H9 (cell line): ENCODE results near the gene GPC6. TPM values are rescaled to one million over a fixed set of nuclear protein-coding genes. Genes with fewer than 3 reads are reported as not detected.

Experiments used
- DNase-seq: peaks from one replicate; pipeline ENCODE4 v3.0.0-alpha.2; 2017
- H2AFZ ChIP-seq: one replicate; pipeline ENCODE4 v1.6.1; 2013; ENCODE audit warnings: mild to moderate bottlenecking, low read length, control low read depth, moderate library complexity
- H2AK5ac ChIP-seq: 2 replicates; pipeline ENCODE4 v1.6.1; 2013; ENCODE audit warnings: low read length, control low read depth, mixed read lengths; ENCODE audit not compliant: insufficient read length
- H2BK120ac ChIP-seq: one replicate; pipeline ENCODE4 v1.6.1; 2013; ENCODE audit warnings: low read depth, mild to moderate bottlenecking, low read length, control low read depth, inconsistent platforms; ENCODE audit not compliant: poor library complexity, severe bottlenecking
- H2BK12ac ChIP-seq: 2 replicates; pipeline ENCODE4 v1.6.1; 2013; ENCODE audit warnings: low read length, control low read depth, mixed read lengths, low read depth; ENCODE audit not compliant: insufficient read length
- H2BK15ac ChIP-seq: 2 replicates; pipeline ENCODE4 v1.6.1; 2013; ENCODE audit warnings: low read depth, low read length, control low read depth
- H2BK20ac ChIP-seq: one replicate; pipeline ENCODE4 v1.6.1; 2013; ENCODE audit warnings: low read depth, mild to moderate bottlenecking, low read length, control low read depth, inconsistent platforms; ENCODE audit not compliant: poor library complexity, severe bottlenecking
- H2BK5ac ChIP-seq: 2 replicates; pipeline ENCODE4 v1.6.1; 2013; ENCODE audit warnings: low read length, control low read depth, mixed read lengths; ENCODE audit not compliant: insufficient read length
- H3K14ac ChIP-seq: 2 replicates; pipeline ENCODE4 v1.6.1; 2013; ENCODE audit warnings: low read length, control low read depth; ENCODE audit not compliant: insufficient read depth
- H3K18ac ChIP-seq: 2 replicates; pipeline ENCODE4 v1.6.1; 2013; ENCODE audit warnings: low read depth, mild to moderate bottlenecking, mixed read lengths, low read length, control low read depth; ENCODE audit not compliant: insufficient read length
- H3K23ac ChIP-seq: 2 replicates; pipeline ENCODE4 v1.6.1; 2013; ENCODE audit warnings: low read length, control low read depth, mixed read lengths, low read depth; ENCODE audit not compliant: insufficient read length
- H3K23me2 ChIP-seq: 2 replicates; pipeline ENCODE4 v1.6.1; 2013; ENCODE audit warnings: low read depth, mild to moderate bottlenecking, mixed read lengths, low read length, control low read depth; ENCODE audit not compliant: insufficient read length, poor library complexity, severe bottlenecking
- H3K27ac ChIP-seq: 2 replicates; pipeline ENCODE4 v1.5.1; 2013; ENCODE audit warnings: low read length, control low read depth, mixed read lengths, low read depth; ENCODE audit not compliant: insufficient read length
- H3K27me3 ChIP-seq: 2 replicates; pipeline ENCODE4 v1.6.1; 2013; ENCODE audit warnings: low read length, control low read depth, inconsistent platforms; ENCODE audit not compliant: insufficient read depth
- H3K4ac ChIP-seq: 2 replicates; pipeline ENCODE4 v1.6.1; 2013; ENCODE audit warnings: low read depth, mild to moderate bottlenecking, control low read depth, inconsistent platforms, low read length, moderate library complexity
- H3K4me1 ChIP-seq: 2 replicates; pipeline ENCODE4 v1.6.1; 2013; ENCODE audit warnings: low read length, control low read depth, inconsistent platforms; ENCODE audit not compliant: insufficient read depth
- H3K4me2 ChIP-seq: 2 replicates; pipeline ENCODE4 v1.6.1; 2013; ENCODE audit warnings: low read length, control low read depth, mixed read lengths; ENCODE audit not compliant: insufficient read length, insufficient read depth
- H3K56ac ChIP-seq: 2 replicates; pipeline ENCODE4 v1.6.1; 2013; ENCODE audit warnings: low read depth, mild to moderate bottlenecking, mixed read lengths, low read length, control low read depth; ENCODE audit not compliant: insufficient read length
- H3K79me1 ChIP-seq: 2 replicates; pipeline ENCODE4 v1.6.1; 2013; ENCODE audit warnings: low read depth, mild to moderate bottlenecking, moderate library complexity, low read length, control low read depth, inconsistent platforms; ENCODE audit not compliant: insufficient read depth, poor library complexity, severe bottlenecking
- H3K79me2 ChIP-seq: 2 replicates; pipeline ENCODE4 v1.6.1; 2013; ENCODE audit warnings: low read length, control low read depth, inconsistent platforms; ENCODE audit not compliant: insufficient read depth
- H3K9ac ChIP-seq: 2 replicates; pipeline ENCODE4 v1.6.1; 2013; ENCODE audit warnings: low read length, control low read depth, mixed read lengths; ENCODE audit not compliant: insufficient read length; ENCODE audit errors: extremely low read depth
- H3K9me3 ChIP-seq: one replicate; pipeline ENCODE4 v1.6.1; 2013; ENCODE audit warnings: low read depth, low read length, inconsistent platforms; ENCODE audit not compliant: control insufficient read depth
- H3T11ph ChIP-seq: one replicate; pipeline ENCODE4 v1.6.1; 2013; ENCODE audit warnings: mild to moderate bottlenecking, low read length, control low read depth, inconsistent platforms
- H4K20me1 ChIP-seq: one replicate; pipeline ENCODE4 v1.6.1; 2013; ENCODE audit not compliant: control insufficient read depth, insufficient read length, insufficient read depth
- H4K5ac ChIP-seq: 2 replicates; pipeline ENCODE4 v1.6.1; 2013; ENCODE audit warnings: low read depth, mild to moderate bottlenecking, mixed read lengths, low read length, control low read depth; ENCODE audit not compliant: insufficient read length
- H4K8ac ChIP-seq: replicated peaks from 2 replicates; pipeline ENCODE4 v1.6.1; 2013; ENCODE audit warnings: low read length, control low read depth, mixed read lengths, low read depth; ENCODE audit not compliant: insufficient read length
- H4K91ac ChIP-seq: 2 replicates; pipeline ENCODE4 v1.6.1; 2013; ENCODE audit warnings: low read depth, mild to moderate bottlenecking, moderate library complexity, mixed read lengths, low read length, control low read depth; ENCODE audit not compliant: insufficient read length
- H3K27ac Mint-ChIP-seq, 3 experiments: 2 replicates in 2 of 3; 3 replicates in 1 of 3; pipeline ENCODE4 v1.8.0; 2020 to 2021; ENCODE audit warnings: mixed read lengths in 3 of 3, mild to moderate bottlenecking in 1 of 3, moderate library complexity in 1 of 3
- H3K27me3 Mint-ChIP-seq: 2 replicates; pipeline ENCODE4 v1.8.0; 2021; ENCODE audit warnings: low read depth, mild to moderate bottlenecking, moderate library complexity, mixed read lengths
- H3K36me3 Mint-ChIP-seq, 3 experiments: 2 replicates in 2 of 3; 3 replicates in 1 of 3; pipeline ENCODE4 v1.8.0; 2020 to 2021; ENCODE audit warnings: low read depth in 3 of 3, mixed read lengths in 3 of 3; ENCODE audit not compliant: insufficient read depth in 1 of 3
- H3K4me1 Mint-ChIP-seq, 2 experiments: 2 replicates each; pipeline ENCODE4 v1.8.0; 2020; ENCODE audit warnings: mixed read lengths in 2 of 2
- H3K4me3 Mint-ChIP-seq, 2 experiments: 2 replicates in 1 of 2; 3 replicates in 1 of 2; pipeline ENCODE4 v1.8.0; 2020 to 2021; ENCODE audit warnings: mild to moderate bottlenecking in 2 of 2, mixed read lengths in 2 of 2, moderate library complexity in 1 of 2
- H3K9me3 Mint-ChIP-seq, 2 experiments: 2 replicates in 1 of 2; 3 replicates in 1 of 2; pipeline ENCODE4 v1.8.0; 2020; ENCODE audit warnings: mild to moderate bottlenecking in 2 of 2, mixed read lengths in 2 of 2, moderate library complexity in 1 of 2
- CTCF ChIP-seq: fragments of 200-600 bp; sonication (generic); conservative IDR thresholded peaks from 3 replicates; pipeline ENCODE4 v1.8.0; 2021; ENCODE audit warnings: antibody characterized with exemption, mild to moderate bottlenecking
- WGBS: extraction: QIAGEN DNeasy Blood & Tissue Kit; methylation state at CpG from one replicate; pipeline ENCODE4 v1.1.7; 2013; ENCODE audit warnings: missing lambda C conversion rate, low lambda C conversion rate, mixed read lengths; ENCODE audit not compliant: insufficient read length; ENCODE audit errors: extremely low coverage; 5-methylcytosine and 5-hydroxymethylcytosine counted together
- total RNA-seq: library from RNA; stranded (reverse); gene quantifications from 2 replicates; pipeline ENCODE4 v1.2.1, GENCODE V29; 2021

GPC6 gene
- total RNA-seq, 1 experiment from 2014 or later = 15.6 TPM

- Histone ChIP-seq H3K9me3 (no peaks in the 10 kb centered on the region), H2AK5ac (no peak overlapping the region), H2BK20ac (no peak overlapping the region), H3T11ph (no peak overlapping the region), H3K14ac (no peak overlapping the region), H3K23me2 (no peaks in the 10 kb centered on the region), H3K27me3 (no peaks in the 10 kb centered on the region), H3K23ac (no peak overlapping the region), H4K5ac (no peak overlapping the region), H3K4ac (no peak overlapping the region), H3K79me2 (no peaks in the 10 kb centered on the region), H2BK12ac (peak overlapping the region; percentile 25), H2AFZ (no peak overlapping the region), H3K4me1 (no peaks in the 10 kb centered on the region; the same call in 1 of the 2 replicates), H3K56ac (no peak overlapping the region), H2BK120ac (no peak overlapping the region), H2BK5ac (no peak overlapping the region), H2BK15ac (no peak overlapping the region), H4K20me1 (no peaks in the 10 kb centered on the region), H4K8ac (no peak overlapping the region), H3K4me2 (no peak overlapping the region), H3K9ac (no peak overlapping the region), H3K79me1 (no peaks in the 10 kb centered on the region), H4K91ac (no peak overlapping the region), H3K18ac (no peak overlapping the region), H3K27ac (no peak overlapping the region)
- TF ChIP-seq CTCF = no peak
- no peaks in the 10 kb centered on the region for H3K27me3 Mint-ChIP-seq
- H3K4me3 Mint-ChIP-seq = no peak overlapping the region
- no peaks in the 10 kb centered on the region for H3K9me3 Mint-ChIP-seq
- H3K36me3 Mint-ChIP-seq = no peaks in the 10 kb centered on the region
- no CpG with 5 or more reads among the region's 19 CpGs for WGBS
- DNase-seq = peak; percentile 41
- peak overlapping the region; percentile 27 to 48 (median 37); a peak in 3 of 7 replicates for H3K27ac Mint-ChIP-seq
- peaks cover 13 to 15% of the 10 kb centered on the region in 2 experiments for H3K4me1 Mint-ChIP-seq
Measured at GRCh38 chr13:94433055-94433961, 1206.7 kb downstream of the GPC6 start.
